Smooth muscle cell (in vitro differentiated cells): Measurements from ENCODE around the gene LCP2. TPM values are rescaled to one million over a fixed set of nuclear protein-coding genes. Genes with fewer than 3 reads are reported as not detected.
A peak's percentile ranks its signal among the peaks of the same experiment; 100 is the strongest.

Experiments used
- DNase-seq: peaks from one replicate; lab custom pipeline; 2025; ENCODE audit not compliant: unreplicated experiment; lab: John Stamatoyannopoulos, UW
- H2AFZ ChIP-seq: fragments of 200-600 bp; sonication (generic); 2 replicates; pipeline ENCODE4 v1.6.0; 2016; ENCODE audit warnings: antibody characterized with exemption, low read depth, mild to moderate bottlenecking
- H3F3A ChIP-seq: fragments of 200-600 bp; sonication (generic); 2 replicates; pipeline ENCODE4 v1.6.0; 2017; ENCODE audit warnings: antibody characterized with exemption, low read depth
- H3K27ac ChIP-seq: fragments of 200-600 bp; sonication (generic); 2 replicates; pipeline ENCODE4 v1.5.1; 2016; ENCODE audit warnings: low read depth, mild to moderate bottlenecking
- H3K27me3 ChIP-seq: fragments of 200-600 bp; sonication (generic); 2 replicates; pipeline ENCODE4 v1.6.1; 2016; ENCODE audit warnings: low read depth, mild to moderate bottlenecking
- H3K36me3 ChIP-seq: fragments of 200-600 bp; sonication (generic); 2 replicates; pipeline ENCODE4 v1.5.1; 2016; ENCODE audit warnings: low read depth
- H3K4me1 ChIP-seq: fragments of 200-600 bp; sonication (generic); 2 replicates; pipeline ENCODE4 v1.5.1; 2016; ENCODE audit warnings: low read depth
- H3K4me2 ChIP-seq: fragments of 200-600 bp; sonication (generic); 2 replicates; pipeline ENCODE4 v1.6.0; 2016; ENCODE audit warnings: mild to moderate bottlenecking
- H3K4me3 ChIP-seq: fragments of 200-600 bp; sonication (generic); 2 replicates; pipeline ENCODE4 v1.5.1; 2016; ENCODE audit warnings: mild to moderate bottlenecking
- H3K79me2 ChIP-seq: fragments of 200-600 bp; sonication (generic); 2 replicates; pipeline ENCODE4 v1.6.0; 2016; ENCODE audit warnings: low read depth, mild to moderate bottlenecking
- H3K9ac ChIP-seq: fragments of 200-600 bp; sonication (generic); 2 replicates; pipeline ENCODE4 v1.6.0; 2016; ENCODE audit warnings: low read depth
- H3K9me3 ChIP-seq: fragments of 200-600 bp; sonication (generic); replicated peaks from 2 replicates; pipeline ENCODE4 v1.5.1; 2016; ENCODE audit warnings: low read depth
- H4K20me1 ChIP-seq: fragments of 200-600 bp; sonication (generic); 2 replicates; pipeline ENCODE4 v1.6.0; 2016; ENCODE audit warnings: low read depth
- WGBS: methylation state at CpG from one replicate; pipeline ENCODE4 v1.1.7; 2016; ENCODE audit warnings: low lambda C conversion rate; 5-methylcytosine and 5-hydroxymethylcytosine counted together
- polyA plus RNA-seq: library from polyadenylated mRNA; unstranded; fragments of >200 nt; fragmentation: Nextera tagmentation; extraction: Ambion mirVana; gene quantifications from 2 replicates; pipeline ENCODE4 v1.2.1, GENCODE V29; 2016
- total RNA-seq: library from RNA; depleted of rRNA; stranded (reverse); fragments of >200 nt; gene quantifications from 2 replicates; pipeline ENCODE4 v1.2.3, GENCODE V29; 2014
- TF ChIP-seq, protein P1 (sequence below): fragments of 200-600 bp; sonication (generic); IDR thresholded peaks from 2 replicates; pipeline ENCODE4 v1.5.1; 2017; ENCODE audit warnings: borderline replicate concordance, mild to moderate bottlenecking, antibody characterized with exemption; ENCODE audit not compliant: insufficient read depth, poor library complexity, severe bottlenecking

Gene LCP2
- total and polyA plus RNA-seq, 2 experiments from 2014 or later, result 0.45 to 2.7 TPM

DNA sequence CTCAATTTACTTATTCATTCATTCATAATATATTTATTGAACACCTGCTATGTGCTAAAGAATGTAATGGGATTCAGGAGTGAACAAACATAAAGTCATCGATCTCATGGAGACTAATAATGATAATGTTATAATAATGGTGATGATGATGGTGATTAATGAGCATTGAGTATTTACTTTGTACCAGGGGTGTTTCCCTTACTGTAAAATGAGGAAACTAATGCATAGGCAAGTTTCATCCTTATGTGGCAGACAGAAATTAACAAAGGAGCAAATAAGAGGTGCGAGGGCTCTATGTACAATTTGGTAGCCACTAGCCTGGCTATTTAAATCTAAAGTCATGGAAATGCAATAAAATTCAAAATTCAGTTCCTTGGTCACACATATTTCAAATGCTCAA is 11.1 kb upstream of the LCP2 start:
- Histone ChIP-seq H3K9me3 (no peaks in the 10 kb centered on the region), H3K4me3 (no peak overlapping the region), H3K27ac (peak overlapping the region; percentile 80), H3K4me2 (no peak overlapping the region), H2AFZ (no peak overlapping the region), H3K9ac (no peak overlapping the region), H3K4me1 (peaks cover 31% of the 10 kb centered on the region), H3F3A (peaks cover 19% of the 10 kb centered on the region), H3K79me2 (no peaks in the 10 kb centered on the region), H4K20me1 (no peaks in the 10 kb centered on the region), H3K27me3 (no peaks in the 10 kb centered on the region), H3K36me3 (no peaks in the 10 kb centered on the region)
- DNase-seq, result no peak
- TF ChIP-seq, protein P1, sequence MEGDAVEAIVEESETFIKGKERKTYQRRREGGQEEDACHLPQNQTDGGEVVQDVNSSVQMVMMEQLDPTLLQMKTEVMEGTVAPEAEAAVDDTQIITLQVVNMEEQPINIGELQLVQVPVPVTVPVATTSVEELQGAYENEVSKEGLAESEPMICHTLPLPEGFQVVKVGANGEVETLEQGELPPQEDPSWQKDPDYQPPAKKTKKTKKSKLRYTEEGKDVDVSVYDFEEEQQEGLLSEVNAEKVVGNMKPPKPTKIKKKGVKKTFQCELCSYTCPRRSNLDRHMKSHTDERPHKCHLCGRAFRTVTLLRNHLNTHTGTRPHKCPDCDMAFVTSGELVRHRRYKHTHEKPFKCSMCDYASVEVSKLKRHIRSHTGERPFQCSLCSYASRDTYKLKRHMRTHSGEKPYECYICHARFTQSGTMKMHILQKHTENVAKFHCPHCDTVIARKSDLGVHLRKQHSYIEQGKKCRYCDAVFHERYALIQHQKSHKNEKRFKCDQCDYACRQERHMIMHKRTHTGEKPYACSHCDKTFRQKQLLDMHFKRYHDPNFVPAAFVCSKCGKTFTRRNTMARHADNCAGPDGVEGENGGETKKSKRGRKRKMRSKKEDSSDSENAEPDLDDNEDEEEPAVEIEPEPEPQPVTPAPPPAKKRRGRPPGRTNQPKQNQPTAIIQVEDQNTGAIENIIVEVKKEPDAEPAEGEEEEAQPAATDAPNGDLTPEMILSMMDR, result no peak
- WGBS, result 98% methylated on average over 2 of the region's 2 CpGs

DNA sequence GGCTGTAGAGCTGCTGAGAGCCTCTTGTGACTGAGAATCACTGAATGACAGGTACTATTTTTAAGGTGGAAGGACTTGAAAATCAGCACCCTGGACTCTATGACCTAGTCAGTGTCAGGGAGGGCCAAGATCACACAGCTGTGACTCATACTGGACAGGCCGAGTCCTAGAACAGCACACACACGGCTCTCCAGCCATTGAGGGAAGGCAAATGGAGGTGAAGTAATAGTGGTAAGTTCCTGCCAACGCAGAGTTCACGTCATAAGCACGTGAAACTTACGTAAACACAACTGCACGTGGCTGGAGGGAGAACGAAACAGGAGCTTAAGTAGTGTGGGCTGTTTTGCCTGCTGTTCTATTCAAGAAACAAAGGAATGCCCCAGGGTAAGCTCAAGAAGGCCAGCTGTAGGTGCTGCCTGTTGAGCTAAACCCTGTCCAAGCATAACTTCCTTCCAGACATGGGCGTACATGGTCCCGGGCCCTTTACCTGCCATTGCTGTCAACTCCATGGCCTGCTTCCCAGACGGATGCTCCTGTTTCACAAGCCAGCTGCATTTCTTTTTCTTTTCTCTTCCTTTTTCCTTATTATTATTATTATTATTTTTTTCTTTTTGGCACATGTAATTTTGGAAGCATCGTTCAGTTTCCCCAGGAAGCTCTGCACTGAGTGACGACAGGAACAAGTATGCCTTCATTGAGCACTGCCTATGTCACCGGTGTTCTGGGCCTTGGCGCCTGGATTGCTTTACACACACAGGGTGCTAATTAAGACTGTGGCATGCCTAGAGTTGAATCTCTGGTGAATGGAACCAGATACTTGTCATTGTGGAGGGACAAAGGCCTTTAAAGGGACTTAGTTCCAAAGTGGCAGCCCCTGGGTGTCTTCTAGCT is 10.2 kb upstream of the LCP2 start:
- Histone ChIP-seq H3K4me1 (peaks cover 25% of the 10 kb centered on the region), H3K9me3 (no peaks in the 10 kb centered on the region), H3K27me3 (no peaks in the 10 kb centered on the region), H3K79me2 (no peaks in the 10 kb centered on the region), H3K36me3 (no peaks in the 10 kb centered on the region), H3K4me2 (no peak overlapping the region), H4K20me1 (no peaks in the 10 kb centered on the region), H3K27ac (peak overlapping the region; percentile 80), H2AFZ (no peak overlapping the region), H3F3A (peaks cover 12% of the 10 kb centered on the region), H3K9ac (peak overlapping the region; percentile 51), H3K4me3 (no peak overlapping the region)
- 44% methylated on average over 15 of the region's 15 CpGs for WGBS
- TF ChIP-seq, protein P1, result no peak
- no peak for DNase-seq

DNA sequence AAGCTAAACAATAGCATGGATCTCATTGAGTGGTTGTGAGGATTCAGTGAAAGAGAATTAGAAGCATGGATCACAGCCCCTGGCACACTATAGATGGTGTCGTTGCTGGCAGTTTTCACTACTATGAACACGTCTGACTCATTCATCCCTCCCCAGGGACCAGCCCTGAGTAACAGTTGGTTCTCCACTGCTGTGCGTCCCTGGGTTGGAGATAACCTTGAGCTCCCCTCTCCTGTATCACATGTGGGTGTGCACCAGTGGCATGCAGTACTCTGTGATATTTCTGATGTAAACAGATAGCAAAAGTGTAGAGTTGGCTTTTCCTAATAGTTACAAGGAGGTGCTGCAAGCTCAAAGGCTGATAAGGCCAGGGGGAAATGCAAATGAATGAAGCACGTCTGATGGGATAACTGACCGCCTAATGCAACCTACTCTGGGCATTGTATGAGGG is 8.8 kb upstream of the LCP2 start:
- no peak overlapping the region for H3K4me2 ChIP-seq
- TF ChIP-seq, protein P1, result no peak
- peak overlapping the region; percentile 80 for H3K27ac ChIP-seq
- no peak overlapping the region for H3K4me3 ChIP-seq
- no peaks in the 10 kb centered on the region for H3K79me2 ChIP-seq
- H3K4me1 ChIP-seq, result peaks cover 15% of the 10 kb centered on the region
- H3K9me3 ChIP-seq, result no peaks in the 10 kb centered on the region
- H3K9ac ChIP-seq, result no peak overlapping the region
- no peaks in the 10 kb centered on the region for H4K20me1 ChIP-seq
- no peaks in the 10 kb centered on the region for H3K36me3 ChIP-seq
- WGBS, result 34% methylated on average over 5 of the region's 5 CpGs
- H2AFZ ChIP-seq, result no peak overlapping the region
- H3F3A ChIP-seq, result peaks cover 6% of the 10 kb centered on the region
- no peak for DNase-seq
- no peaks in the 10 kb centered on the region for H3K27me3 ChIP-seq
